Fibroblast of the aortic adventitia (primary cell): ENCODE data around the gene CST3. TPM values are rescaled to one million over a fixed set of nuclear protein-coding genes. Genes with fewer than 3 reads are reported as not detected.
"Not testable (repeated sequence)": the region's sequence is repeated elsewhere in the genome, so short reads cannot be mapped to it uniquely, and the experiment has no call there.

Experiments
- DNase-seq: peaks from one replicate; pipeline ENCODE4 v3.0.0-alpha.2; 2010; ENCODE audit warnings: low read depth
- H3K4me3 ChIP-seq: 2 replicates; pipeline ENCODE4 v1.5.1; 2011; ENCODE audit warnings: low read depth, mild to moderate bottlenecking, control low read depth, low read length, moderate library complexity
- total RNA-seq: library from RNA; depleted of rRNA; stranded (reverse); fragments of >200 nt; gene quantifications from 2 replicates; pipeline ENCODE4 v1.2.3, GENCODE V29; 2012; ENCODE audit warnings: low replicate concordance
- TF ChIP-seq, protein P1 (sequence below): IDR thresholded peaks from 2 replicates; pipeline ENCODE4 v1.5.1; 2011; ENCODE audit warnings: mild to moderate bottlenecking, low read length, control low read depth, inconsistent platforms; ENCODE audit not compliant: insufficient read depth

The CST3 gene, protein sequence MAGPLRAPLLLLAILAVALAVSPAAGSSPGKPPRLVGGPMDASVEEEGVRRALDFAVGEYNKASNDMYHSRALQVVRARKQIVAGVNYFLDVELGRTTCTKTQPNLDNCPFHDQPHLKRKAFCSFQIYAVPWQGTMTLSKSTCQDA
- 246 and 355 TPM in 2 replicates for total RNA-seq

DNA sequence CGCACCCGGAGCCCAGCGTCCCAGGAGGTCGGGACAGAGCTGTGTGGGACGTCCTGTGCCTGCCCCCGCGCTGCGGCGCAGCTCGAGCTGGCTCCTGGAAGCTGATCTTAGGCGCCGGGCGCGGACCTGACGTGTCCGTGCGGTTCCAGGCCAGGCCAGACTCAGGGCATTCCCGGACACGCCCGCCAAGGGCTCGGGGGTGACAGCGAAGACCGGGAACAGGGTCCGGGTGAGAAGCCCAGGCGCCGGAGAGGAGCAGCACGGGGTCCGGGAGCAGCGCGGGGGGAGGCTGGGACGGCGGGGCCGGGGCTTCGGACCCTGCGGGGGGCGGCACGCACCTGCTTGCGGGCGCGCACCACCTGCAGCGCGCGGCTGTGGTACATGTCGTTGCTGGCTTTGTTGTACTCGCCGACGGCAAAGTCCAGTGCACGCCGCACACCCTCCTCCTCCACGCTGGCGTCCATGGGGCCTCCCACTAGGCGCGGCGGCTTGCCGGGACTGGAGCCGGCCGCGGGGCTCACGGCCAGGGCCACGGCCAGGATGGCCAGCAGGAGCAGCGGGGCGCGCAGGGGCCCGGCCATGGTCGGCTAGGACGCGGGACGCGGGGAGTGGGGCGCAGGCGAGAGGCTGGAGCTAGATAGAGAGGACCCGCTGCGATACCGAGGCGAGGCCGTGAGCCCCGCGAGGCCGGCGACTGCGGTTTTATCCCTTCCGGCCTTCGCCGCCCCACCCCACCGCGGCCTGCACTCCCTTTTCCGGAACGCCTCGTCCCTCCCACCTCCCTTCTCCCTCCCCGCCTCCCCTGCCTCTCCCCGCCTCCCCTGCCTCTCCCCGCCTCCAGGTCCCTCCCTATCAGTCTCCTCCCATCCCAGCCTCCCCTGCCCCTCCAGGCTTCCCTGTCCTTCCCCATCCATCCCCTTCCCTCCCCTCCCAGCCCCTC lies at the start of gene CST3:
CST3 (minus strand) TSS at position 674 of the 940 bp plus-strand sequence; CDS start at position 581, 93 bp downstream.
- TF ChIP-seq, protein P1, sequence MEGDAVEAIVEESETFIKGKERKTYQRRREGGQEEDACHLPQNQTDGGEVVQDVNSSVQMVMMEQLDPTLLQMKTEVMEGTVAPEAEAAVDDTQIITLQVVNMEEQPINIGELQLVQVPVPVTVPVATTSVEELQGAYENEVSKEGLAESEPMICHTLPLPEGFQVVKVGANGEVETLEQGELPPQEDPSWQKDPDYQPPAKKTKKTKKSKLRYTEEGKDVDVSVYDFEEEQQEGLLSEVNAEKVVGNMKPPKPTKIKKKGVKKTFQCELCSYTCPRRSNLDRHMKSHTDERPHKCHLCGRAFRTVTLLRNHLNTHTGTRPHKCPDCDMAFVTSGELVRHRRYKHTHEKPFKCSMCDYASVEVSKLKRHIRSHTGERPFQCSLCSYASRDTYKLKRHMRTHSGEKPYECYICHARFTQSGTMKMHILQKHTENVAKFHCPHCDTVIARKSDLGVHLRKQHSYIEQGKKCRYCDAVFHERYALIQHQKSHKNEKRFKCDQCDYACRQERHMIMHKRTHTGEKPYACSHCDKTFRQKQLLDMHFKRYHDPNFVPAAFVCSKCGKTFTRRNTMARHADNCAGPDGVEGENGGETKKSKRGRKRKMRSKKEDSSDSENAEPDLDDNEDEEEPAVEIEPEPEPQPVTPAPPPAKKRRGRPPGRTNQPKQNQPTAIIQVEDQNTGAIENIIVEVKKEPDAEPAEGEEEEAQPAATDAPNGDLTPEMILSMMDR, result no peak
- H3K4me3 ChIP-seq, result peak within 1 kb of the TSS; percentile 85
- peak; percentile 82 for DNase-seq

DNA sequence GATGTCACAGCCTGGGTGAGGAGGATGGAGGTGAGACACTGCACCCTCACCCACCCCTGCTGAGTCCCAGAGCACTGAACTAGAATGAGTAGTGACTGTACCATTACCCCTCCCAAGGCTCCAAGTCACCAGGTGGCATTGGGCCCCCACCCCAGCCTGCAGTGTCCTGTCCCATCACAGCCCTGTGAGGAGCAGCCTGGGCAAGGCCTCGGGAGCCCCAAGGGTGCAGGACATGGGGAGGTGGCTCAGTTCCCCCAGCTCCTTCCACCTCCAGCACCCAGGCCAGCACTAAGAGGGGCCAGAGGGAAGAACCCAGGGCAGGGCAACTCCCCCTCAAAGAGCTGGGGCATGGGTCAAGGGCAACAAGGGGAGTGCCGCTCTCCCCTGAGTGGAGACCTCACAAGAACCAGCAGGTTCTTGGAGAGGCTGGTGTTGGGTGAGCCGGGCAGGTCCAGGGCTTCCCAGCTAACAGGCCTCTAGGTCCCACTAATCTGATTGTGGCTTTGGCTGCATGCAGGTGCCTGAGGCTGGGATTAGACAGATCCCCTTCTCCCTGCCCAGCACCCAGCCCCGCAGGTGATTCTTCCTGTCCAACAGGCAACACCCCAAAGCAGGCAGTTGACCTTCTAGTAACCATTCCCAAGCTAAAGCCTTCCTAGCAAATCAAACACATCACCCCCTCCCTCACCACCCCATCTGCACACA lies 48.4 kb upstream of the CST3 start:
- H3K4me3 ChIP-seq, result no peak overlapping the region
- TF ChIP-seq, protein P1, result no peak
- no peak for DNase-seq

DNA sequence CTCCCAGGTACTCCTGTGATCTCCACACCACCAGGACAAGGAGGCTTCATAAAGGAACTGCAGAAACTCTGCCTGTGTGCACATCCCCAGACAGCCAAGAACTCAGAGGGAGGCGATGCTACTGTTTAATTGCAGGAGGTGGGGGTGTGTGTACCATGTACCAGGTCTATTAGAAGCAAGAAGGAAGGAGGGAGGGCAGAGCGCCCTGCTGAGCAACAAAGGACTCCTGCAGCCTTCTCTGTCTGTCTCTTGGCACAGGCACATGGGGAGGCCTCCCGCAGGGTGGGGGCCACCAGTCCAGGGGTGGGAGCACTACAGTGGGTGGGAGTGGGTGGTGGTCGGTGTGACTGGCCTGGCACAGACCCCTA lies 47.8 kb upstream of the CST3 start:
- not testable (repeated sequence) for DNase-seq, H3K4me3 ChIP-seq

DNA sequence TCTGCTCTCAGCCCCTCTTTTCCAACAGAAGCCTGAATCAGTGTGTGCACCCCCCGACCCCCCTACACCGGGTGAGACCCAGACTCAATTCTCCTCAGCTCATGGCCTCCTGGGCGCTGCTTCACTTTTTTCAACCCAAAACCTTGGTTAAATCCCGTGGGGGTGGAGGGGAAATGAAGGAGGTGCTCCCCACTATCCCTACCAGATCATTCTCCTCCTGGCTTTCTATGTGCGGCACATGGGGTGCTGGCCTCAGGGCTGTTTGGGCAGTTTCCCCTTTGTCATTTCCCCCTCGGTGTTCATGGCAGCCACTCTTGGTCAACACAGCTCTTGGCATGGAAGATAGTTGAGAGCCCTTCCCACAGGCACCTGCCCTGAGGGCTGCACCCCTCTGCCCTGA lies 46.5 kb upstream of the CST3 start:
- no peak overlapping the region for H3K4me3 ChIP-seq
- no peak for DNase-seq
- TF ChIP-seq, protein P1, result no peak

DNA sequence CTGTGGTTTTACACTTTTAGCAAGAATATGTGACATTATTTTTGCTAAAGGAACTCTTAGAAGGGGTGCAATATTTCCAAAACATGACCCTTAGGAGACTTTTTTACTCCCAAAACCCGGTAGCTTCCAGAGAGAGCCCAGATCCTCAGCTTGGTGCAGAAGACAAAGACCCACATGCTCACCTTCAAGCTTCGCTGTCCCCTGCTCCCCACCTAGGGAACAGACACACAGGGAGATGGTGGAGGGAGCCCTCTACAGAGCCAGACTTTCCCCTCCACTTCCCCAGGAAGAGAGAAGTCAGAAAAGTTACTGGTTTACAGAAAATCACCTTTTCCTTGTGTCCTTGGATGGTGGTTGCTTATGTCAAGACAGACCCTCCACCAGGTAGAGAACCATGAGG lies 46.1 kb upstream of the CST3 start:
- no peak overlapping the region for H3K4me3 ChIP-seq
- no peak for DNase-seq
- TF ChIP-seq, protein P1, result no peak

DNA sequence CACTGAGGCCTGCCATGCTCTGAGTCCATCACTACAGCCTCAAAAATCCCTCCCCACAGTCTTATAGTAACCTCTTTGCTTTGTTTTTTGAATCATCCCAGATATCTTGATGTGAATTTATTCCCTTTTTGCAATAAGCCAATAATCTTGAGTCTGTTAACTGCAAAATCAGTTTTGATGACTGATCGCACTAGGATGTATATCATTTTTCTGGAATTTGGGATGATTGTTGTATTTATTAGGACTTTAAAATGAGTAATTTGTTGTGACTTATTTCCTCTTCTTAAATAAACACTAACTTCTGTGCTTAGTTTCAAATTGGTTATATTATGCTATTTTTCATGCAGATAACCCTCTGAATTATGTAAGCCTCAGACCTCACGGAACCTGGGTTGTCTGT lies 45.5 kb upstream of the CST3 start:
- TF ChIP-seq, protein P1, result no peak
- no peak for DNase-seq
- no peak overlapping the region for H3K4me3 ChIP-seq

DNA sequence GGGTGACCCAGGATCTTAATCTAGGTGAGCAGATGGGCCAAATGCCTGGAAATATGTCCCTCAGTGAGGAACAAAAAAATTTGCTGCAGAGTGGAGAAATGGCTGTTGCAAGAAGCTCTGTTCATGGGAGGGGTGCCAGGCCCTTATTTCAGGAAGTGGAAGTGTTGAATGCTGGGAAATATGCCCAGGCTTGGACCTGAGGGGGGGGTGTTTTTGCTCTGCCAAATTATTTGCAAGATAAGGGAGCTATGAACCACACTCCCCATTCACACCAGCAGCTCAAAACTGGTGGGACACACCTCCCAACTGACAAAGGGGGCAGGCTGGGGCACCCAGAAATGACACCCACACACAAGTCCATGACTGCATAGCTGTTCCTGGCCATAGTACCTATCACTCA lies 42.4 kb upstream of the CST3 start:
- DNase-seq, result peak; percentile 69

More for the DNA sequence above, 42.4 kb upstream of the CST3 start:
- H3K4me3 ChIP-seq, result no peak overlapping the region
- TF ChIP-seq, protein P1, result no peak
